HG02623 (cell line): ENCODE measurements around the gene OR2B6.
"Not testable (repeated sequence)": the region's sequence is repeated elsewhere in the genome, so short reads cannot be mapped to it uniquely, and the experiment has no call there.

Experiments
- ATAC-seq: cut with Tn5 transposase; IDR thresholded peaks from one replicate; pipeline ENCODE4 v1.9.1; 2021; ENCODE audit warnings: moderate library complexity; ENCODE audit not compliant: unreplicated experiment

OR2B6 gene

DNA sequence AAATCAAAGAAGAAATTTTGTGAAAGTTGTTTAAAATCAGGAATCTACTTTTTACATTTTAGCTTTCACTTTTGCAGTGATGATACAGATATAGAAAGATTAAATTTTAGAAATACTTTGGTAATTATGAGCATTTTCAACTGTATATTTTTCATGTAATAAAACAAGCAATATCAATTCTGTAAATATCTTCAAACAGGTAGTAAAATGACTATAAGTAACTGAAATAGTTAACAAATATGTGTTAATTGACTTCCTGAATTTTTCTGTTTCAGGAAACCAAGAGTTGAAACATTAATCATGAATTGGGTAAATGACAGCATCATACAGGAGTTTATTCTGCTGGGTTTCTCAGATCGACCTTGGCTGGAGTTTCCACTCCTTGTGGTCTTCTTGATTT lies at the start of gene OR2B6:
Gene OR2B6, plus strand, starts transcription at position 301 of the 400 bp plus-strand sequence. Its CDS starts 0 bp downstream, at position 301.
- no peak for ATAC-seq

DNA sequence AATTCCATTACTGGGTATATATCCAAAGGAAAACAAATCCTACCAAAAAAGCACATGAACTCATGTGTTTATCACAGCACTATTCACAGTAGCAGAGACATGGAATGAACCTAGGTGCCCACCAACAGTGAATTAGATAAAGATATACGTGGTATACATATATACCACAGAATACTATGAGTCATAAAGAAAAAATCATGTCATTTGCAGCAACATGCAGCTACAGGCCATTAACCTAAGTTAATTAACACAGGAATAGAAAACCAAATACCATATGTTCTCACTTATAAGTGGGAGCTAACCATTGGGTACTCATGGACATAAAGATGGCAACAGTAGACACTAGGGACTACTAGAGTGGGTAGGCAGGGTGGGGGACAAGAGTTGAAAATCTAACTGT lies 49.0 kb upstream of the OR2B6 start:
- no peak for ATAC-seq

DNA sequence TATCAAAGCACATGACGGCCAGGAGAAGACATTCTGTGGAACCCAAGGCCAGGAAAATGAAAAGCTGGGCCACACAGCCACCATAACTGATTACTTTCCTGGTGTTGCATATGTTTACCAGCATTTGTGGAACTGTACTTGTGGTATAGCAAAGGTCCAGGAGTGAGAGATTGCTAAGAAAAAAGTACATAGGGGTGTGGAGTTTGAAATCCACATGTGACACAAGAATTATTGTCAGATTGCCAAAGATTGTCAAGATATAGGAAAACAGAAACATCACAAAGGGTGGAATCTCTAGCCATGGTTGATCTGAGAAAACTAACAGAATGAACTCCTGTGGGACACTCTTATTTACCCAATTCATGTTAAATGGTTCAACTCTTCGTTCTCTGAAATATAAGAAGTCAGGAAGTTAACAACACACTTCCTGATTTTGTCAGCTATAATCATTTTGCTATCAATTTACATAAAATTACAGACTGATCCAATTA lies 45.0 kb upstream of the OR2B6 start, which contains the start of gene OR2B2:
Gene OR2B2, minus strand, starts transcription at position 441 of the 491 bp plus-strand sequence. Its CDS starts 77 bp downstream, at position 364.
- no peak for ATAC-seq

DNA sequence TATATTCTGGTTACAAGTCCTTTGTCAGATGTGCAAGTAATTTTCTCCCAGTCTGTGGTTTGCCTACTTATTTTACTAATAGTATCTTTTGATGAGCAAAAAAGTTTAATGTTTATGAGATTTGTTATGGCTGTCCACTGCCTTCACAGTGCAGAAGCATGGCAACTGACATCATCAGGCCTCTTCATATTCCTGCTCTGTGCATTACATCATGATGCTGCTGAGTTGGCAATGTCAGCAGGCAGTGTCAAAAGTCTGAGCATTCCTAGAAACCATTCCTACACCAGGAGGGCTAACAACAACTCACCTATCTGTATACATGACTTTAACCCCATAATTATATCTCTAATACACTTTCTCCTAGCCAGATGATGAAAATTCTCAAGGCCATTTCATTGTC lies 34.1 kb upstream of the OR2B6 start:
- no peak for ATAC-seq

DNA sequence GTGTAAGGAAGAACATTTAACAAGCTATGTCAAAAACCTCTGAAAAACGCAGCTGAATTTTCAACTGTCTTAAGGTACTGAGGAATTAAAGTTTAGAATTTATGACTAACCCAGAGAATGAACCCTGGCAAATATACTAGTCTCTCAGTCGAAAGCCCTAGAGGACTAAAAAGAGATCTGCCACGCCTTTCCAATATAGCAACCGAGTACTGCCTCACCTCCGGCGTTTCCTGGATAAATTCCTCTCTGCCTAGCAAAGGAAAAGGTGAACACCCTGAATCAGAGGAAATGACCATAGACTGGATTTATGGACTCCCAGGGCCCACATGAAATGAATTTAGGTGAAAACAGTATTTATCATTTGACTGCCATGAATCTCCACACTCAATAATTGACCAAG lies 32.9 kb upstream of the OR2B6 start:
- no peak for ATAC-seq

DNA sequence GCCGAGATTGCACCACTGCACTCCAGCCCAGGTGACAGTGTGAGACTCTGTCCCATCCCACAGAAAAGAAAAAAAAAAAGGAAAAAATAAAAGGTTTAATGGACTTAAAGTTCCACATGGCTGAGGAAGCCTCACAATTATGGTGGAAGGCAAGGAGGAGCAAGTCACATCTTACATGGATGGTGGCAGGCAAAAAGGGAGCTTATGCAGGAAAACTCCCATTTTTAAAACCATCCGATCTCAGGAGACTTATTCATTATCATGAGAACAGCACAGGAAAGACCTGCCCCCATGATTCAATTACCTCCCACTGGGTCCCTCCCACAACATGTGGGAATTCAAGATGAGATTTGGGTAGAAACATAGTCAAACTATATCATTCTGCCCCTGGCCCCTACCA lies 29.0 kb upstream of the OR2B6 start:
- not testable (repeated sequence) for ATAC-seq

DNA sequence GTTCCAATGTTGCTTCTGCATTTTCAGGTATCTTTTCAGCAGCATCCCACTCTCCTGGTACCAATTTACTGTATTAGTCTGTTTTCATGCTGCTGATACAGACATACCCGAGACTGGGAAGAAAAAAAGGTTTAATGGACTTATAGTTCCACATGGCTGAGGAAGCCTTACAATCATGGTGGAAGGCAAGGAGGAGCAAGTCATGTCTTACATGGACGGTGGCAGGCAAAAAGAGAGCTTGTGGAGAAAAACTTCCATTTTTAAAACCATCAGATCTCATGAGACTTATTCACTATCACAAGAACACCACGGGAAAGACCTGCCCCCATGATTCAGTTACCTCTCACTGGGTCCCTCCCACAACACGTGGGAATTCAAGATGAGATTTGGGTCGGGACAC lies 27.1 kb upstream of the OR2B6 start:
- ATAC-seq, result not testable (repeated sequence)

DNA sequence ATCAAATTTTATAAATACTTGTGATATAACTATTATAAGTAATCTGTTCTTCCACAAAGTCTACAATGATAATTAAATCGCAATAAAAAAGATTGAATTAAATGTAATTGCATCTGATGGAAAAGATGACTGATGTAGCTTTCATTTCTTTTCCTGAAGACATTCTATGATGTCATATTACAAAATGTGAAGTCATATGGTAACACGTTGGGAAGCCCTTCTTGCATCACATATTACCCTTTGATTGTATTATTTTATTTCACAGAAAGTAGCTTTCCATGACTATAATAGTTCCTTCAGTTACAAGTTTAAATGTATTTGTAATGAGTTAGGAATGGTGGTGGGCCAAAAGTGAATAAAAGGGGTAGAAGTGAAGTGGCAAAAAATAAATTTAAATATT lies 25.8 kb upstream of the OR2B6 start:
- no peak for ATAC-seq

DNA sequence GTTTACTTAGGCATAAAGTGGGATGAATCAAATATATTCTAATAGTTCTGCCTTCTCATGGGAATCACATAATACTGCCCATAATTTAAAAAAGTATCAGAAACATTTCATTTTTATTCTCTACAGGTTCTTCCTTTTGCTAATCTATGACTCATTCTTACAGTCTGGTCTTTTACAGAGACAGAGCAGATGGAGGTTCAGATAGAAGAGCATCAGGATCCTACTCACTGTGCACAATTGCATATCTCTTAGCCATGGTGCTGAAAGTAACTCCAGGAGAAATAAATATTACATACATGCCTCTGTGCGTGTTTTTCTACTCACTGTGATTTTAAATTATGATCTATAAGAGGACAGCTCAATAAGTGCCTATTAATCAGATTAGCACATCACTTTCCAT lies 16.3 kb upstream of the OR2B6 start:
- ATAC-seq, result no peak

DNA sequence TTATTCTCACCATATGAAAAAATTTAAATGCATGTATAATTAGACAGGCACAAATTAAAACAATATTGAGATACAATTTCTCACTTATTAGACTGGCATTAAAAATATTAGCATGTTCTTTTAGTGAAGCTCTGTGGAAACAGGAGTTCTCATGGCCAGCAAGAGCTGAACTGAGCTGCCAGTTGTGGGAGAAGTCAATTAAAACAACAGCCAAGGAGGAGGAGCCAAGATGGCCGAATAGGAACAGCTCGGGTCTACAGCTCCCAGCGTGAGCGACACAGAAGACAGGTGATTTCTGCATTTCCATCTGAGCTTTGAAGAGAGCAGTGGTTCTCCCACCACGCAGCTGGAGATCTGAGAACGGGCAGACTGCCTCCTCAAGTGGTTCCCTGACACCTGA lies 14.0 kb upstream of the OR2B6 start:
- ATAC-seq, result not testable (repeated sequence)

DNA sequence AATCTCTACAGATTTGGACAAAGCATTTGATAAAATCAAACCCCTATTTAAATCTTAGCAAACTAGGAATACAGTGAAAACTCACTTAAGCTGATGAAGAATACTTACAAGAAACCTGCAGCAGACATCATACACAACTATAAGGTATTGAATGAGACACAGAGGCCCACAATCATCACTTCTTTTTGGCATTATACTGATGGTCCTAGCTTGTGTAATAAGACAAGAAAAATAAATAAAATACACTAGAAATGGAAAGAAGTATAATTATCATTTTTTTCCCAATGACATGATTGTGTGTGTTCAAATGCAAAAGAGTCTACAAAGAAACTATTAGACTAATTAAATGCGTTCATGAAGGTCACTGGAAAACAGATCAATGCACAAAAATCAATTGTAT lies 8.8 kb upstream of the OR2B6 start:
- ATAC-seq, result no peak

DNA sequence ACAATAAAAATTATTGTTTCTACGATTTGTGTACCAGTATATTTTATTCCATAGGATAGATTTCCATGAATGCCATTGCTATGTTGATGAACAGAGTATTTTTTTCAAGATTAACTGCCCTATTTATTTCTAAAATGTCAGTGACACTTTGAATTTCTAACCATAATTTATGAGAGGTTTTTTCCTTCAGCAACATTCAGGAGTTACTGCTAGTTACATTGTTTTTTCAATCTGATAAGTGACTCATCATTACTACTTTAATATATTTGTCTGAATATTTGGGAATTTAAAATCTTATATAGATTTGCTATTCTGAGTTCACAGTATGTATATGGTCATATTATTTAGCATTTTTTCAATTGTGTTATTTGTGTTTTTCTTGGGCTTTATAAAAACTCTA lies 6.0 kb upstream of the OR2B6 start:
- no peak for ATAC-seq

DNA sequence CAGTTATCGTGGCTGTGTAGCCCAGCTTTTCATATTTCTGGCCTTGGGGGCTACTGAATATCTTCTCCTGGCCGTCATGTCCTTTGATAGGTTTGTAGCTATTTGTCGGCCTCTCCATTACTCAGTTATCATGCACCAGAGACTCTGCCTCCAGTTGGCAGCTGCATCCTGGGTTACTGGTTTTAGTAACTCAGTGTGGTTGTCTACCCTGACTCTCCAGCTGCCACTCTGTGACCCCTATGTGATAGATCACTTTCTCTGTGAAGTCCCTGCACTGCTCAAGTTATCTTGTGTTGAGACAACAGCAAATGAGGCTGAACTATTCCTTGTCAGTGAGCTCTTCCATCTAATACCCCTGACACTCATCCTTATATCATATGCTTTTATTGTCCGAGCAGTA lies 475 bp downstream of the OR2B6 start:
- ATAC-seq, result no peak

DNA sequence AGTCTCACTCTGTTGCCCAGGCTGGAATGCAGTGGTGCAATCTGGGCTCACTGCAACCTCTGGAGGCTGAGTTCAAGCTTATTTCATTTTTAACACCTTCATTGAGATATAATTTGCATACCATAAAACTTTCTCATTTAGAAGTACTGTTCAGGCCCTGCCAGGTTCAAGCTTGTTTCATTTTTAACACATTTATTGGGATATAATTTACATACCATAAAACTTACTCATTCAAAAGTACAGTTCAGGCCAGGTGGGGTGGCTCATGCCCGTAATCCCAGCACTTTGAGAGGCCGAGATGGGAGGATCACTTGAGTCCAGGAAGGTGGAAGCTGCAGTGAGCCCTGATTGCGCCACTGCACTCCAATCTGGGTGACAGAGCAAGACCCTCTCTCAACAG lies 5.5 kb downstream of the OR2B6 start:
- no peak for ATAC-seq

DNA sequence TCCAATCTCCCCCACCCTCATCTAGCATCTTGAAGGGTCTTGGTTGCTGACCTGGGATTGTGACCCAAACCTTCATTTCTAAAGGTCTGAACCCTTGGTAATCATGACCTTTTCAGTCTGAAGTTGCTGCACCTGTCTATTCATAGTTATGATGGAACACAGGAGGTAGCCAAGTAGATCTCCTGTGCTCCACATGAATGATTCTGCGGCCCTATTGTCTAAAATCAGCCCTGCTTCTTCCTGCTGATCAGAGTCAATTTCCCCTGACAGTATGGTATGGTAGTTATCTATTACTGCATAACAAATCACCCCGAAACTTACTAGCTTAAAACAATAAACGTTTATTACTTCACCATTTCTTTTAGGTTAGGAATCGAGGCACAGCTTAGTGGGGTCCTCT lies 9.0 kb downstream of the OR2B6 start:
- ATAC-seq, result no peak

DNA sequence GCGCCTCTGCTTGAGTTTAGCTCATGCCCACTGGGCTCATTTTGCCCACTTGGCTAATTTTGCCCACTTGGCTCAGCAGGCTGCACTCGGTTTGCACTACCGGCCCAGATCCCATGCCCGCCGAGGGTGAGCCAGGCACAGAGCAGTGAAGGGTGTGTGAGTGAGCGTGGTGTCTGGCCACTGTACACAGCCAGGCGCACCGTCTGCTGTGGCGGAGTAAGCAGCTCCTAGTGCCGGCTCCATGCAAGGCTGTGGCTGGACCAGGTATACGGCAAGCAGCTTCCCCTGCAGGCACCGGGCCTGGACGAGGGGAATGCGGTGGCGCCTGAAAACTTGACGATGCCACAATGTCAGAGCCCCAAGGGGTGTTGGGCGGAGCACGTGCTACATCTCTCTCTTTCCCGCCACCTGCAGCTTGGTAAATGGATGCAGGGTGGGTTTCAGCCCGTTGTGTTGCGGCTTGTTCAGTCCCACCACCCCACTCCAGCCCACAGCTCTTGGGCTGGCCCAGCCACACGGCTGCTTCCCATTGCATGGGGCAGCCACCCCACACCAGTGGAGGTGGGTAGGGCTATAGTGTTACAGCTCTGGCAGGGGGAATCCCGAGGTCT lies 9.9 kb downstream of the OR2B6 start:
- ATAC-seq, result no peak

DNA sequence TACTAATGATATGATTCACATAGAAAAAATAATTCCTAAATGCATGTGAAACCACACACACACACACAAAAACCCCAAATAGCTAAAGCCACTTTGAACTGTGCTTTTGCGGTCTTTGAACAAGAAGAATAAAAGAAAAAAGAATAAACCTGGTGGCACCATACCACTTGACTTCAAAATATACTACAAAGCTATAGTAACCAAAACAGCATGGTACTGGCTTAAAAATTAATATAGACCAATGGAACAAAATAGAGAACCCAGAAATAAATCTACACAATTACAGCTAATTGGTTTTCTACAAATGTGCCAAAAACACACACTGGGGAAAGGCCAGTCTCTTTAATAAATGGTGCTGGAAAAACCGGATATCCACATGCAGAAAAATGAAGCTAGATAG lies 13.4 kb downstream of the OR2B6 start:
- ATAC-seq, result no peak

DNA sequence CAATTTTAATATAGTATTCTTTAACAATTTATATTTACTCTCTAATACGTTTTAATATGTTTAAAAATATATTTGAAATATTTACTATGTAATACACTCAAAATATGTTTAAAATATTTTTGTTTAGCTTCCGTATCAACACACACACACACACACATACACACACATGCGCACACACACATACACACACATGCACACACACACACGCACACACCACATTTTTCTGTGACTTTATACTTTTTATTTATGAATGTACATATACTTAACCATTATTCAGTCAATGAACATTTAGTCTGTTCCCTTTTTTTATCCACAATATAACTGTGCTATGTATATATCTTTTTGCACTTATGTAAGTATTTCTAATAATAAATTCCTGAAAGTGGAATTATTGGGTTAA lies 15.7 kb downstream of the OR2B6 start:
- ATAC-seq, result no peak

DNA sequence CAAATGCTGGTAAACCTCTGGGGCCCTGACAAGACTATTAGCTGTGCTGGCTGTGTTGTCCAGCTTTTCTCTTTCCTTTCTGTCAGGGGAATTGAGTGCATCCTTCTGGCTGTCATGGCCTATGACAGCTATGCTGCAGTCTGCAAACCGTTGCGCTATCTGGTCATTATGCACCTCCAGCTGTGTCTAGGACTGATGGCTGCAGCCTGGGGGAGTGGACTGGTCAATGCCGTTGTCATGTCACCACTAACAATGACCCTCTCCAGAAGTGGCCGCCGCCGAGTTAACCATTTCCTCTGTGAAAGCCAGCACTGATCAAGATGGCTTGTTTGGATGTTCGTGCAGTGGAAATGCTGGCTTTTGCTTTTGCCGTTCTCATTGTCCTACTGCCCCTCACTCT lies 20.3 kb downstream of the OR2B6 start:
- ATAC-seq, result no peak

DNA sequence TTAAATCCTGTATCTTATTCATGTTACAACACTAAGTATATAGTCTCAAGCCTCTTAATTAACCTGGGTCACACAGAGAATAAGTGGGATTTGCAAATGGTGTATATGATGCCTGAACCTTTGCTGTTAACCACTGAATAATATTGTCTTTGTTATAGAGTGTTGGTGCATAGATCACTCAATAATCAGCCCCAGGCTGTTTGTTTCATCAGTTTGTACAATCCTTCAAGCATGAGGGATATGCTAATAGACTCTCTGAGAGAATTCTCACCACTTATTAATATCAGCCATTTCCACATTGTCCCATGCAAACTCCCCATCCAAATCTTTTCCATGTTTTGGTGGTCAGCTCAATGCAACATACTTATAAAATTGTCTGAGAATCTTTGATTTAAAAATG lies 21.7 kb downstream of the OR2B6 start:
- ATAC-seq, result no peak

DNA sequence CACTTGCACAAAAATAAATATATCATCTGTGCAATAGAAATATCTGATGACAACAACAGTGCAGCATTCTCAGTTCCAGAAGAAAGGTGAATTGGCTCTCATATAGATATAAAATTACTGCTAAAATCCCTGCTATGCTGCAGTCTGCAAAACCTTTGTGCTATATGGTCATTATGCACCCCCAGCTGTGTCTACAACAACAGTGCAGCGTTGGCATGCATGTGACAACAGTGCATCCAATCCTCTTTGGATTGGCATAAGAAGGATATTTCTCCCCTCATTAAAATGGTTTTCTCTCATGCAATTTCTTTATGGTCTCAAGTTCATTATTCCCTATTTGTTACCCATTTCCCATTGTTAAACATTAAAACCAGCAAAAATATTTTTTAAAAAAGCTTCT lies 23.1 kb downstream of the OR2B6 start:
- no peak for ATAC-seq

DNA sequence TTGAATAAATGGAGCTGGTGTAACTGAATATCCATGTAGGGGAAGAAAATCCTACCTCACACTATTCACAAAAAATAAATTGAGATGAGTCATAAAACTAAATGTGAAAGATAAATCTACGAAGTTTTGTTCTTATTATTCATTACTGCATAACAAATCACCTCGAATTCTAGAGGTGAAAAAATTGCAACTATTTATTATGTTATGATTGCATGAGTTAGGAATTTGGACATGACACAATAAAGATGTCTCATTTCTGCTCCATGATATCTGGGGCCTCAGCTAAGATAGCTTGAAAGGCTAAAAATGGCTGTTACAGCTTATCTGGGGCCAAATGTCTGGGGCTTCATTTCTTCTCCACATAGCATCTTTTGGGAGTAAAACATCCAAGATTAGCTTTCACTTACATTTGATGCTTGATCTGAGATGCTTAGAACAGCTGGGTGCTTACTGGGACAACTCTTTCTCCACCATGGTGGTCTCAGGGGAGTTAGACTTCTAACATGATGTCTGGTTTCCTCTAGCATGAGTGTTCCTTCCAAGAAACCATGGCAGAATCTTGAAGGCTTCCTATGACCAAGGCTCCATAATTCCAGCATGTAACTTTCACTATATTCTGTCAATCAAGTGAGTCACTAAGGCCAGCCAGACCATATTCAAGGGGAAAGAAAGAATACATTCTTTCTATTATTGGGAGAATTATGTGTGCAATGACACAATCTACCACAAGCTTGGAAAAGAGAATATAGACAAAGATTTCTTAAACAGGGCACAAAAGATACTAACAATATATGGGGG lies 30.1 kb downstream of the OR2B6 start:
- ATAC-seq, result no peak
